Spleen (tissue), 11 donors: ENCODE data around the gene SCFD2. TPM values are rescaled to one million over a fixed set of nuclear protein-coding genes. Genes with fewer than 3 reads are reported as not detected.

Experiments
- DNase-seq: peaks from one replicate; pipeline ENCODE4 v3.0.0-alpha.2; 2020
- H3K27ac ChIP-seq, 8 donors: fragments of 200-600 bp; sonication (generic) in 7 of 8; 1 replicate in 4 of 8; 2 replicates in 4 of 8; pipeline versions ENCODE4 v1.5.0 to v1.8.0; 2016 to 2021; ENCODE audit warnings: inconsistent platforms in 4 of 8, mild to moderate bottlenecking in 4 of 8, moderate library complexity in 1 of 8
- H3K27me3 ChIP-seq, 7 donors: fragments of 200-600 bp; sonication (generic) in 6 of 7; replicated peaks in 1 of 7; 1 replicate in 4 of 7; 2 replicates in 3 of 7; pipeline versions ENCODE4 v1.5.0 to v1.8.0; 2016 to 2021; ENCODE audit warnings: inconsistent platforms in 3 of 7, mild to moderate bottlenecking in 1 of 7
- H3K36me3 ChIP-seq, 6 donors: fragments of 200-600 bp; sonication (generic) in 5 of 6; 1 replicate in 4 of 6; 2 replicates in 2 of 6; pipeline versions ENCODE4 v1.5.0 to v1.8.0; 2016 to 2021; ENCODE audit warnings: inconsistent platforms in 2 of 6
- H3K4me1 ChIP-seq, 6 donors: fragments of 200-600 bp; sonication (generic) in 5 of 6; 1 replicate in 3 of 6; 2 replicates in 3 of 6; pipeline versions ENCODE4 v1.5.0 to v1.8.0; 2016 to 2021; ENCODE audit warnings: inconsistent platforms in 3 of 6
- H3K4me3 ChIP-seq, 8 donors: fragments of 200-600 bp; sonication (generic) in 7 of 8; 1 replicate in 4 of 8; 2 replicates in 4 of 8; pipeline versions ENCODE4 v1.5.0 to v1.8.0; 2016 to 2021; ENCODE audit warnings: inconsistent platforms in 4 of 8, mild to moderate bottlenecking in 4 of 8, moderate library complexity in 2 of 8
- H3K9me3 ChIP-seq, 8 donors: fragments of 200-600 bp; sonication (generic) in 7 of 8; 1 replicate in 4 of 8; 2 replicates in 4 of 8; pipeline versions ENCODE4 v1.5.0 to v1.8.0; 2016 to 2021; ENCODE audit warnings: inconsistent platforms in 4 of 8
- CTCF ChIP-seq, 11 experiments: fragments of 200-600 bp in 7 of 11; fragments of 450-650 bp in 4 of 11; sonication (generic) in 4 of 11; IDR thresholded peaks in 8 of 11; conservative IDR thresholded peaks in 3 of 11; 1 replicate in 7 of 11; 2 replicates in 4 of 11; pipeline versions ENCODE4 v1.4.0 to v1.8.0; 2016 to 2021; ENCODE audit warnings: antibody characterized with exemption in 11 of 11, inconsistent platforms in 4 of 11, mild to moderate bottlenecking in 1 of 11
- POLR2A ChIP-seq, 3 donors: fragments of 450-650 bp; IDR thresholded peaks; one replicate each; pipeline ENCODE4 v1.5.1; 2017; ENCODE audit warnings: antibody characterized with exemption in 3 of 3, mild to moderate bottlenecking in 1 of 3
- POLR2AphosphoS5 ChIP-seq, 3 donors: sonication (generic); formaldehyde crosslinking; IDR thresholded peaks; one replicate each; pipeline ENCODE4 v1.5.1; 2017; ENCODE audit warnings: antibody characterized with exemption in 3 of 3
- WGBS, 5 donors: extraction: QIAGEN DNeasy Blood & Tissue Kit in 3 of 5; methylation state at CpG; one replicate each; pipeline versions ENCODE4 v1.1.5 to v1.1.7; 2013 to 2018; 5-methylcytosine and 5-hydroxymethylcytosine counted together
- intact Hi-C: fragments of 100-400 bp; cut with DNase I; formaldehyde crosslinking; loops from one replicate; pipeline ENCODE4 v1.15.0; 2023; ENCODE audit warnings: low total_unique reads
- polyA plus RNA-seq, 3 donors: library from polyadenylated mRNA; stranded (reverse); fragments of 200-250 nt; gene quantifications; one replicate each; pipeline ENCODE4 v1.2.1, GENCODE V29; 2013
- total RNA-seq, 7 donors: library from RNA; depleted of rRNA in 3 of 7; stranded (reverse); fragments of >200 nt in 3 of 7; fragmentation: NEBNext Ultra II Directional in 4 of 7; extraction: Animal tissue kit (Norgen Biotek cat#: 25700) in 4 of 7; gene quantifications; one replicate each; pipeline versions ENCODE4 v1.1.0 to v1.2.1, GENCODE V29; 2016 to 2021
- donor health status: healthy with polysubstance abuse.
- donor health status: DM: no; HTN: no; CAD: no; lungs with moderate emphysema.
- donor health status: DM: no; HTN: no; CAD: no.
- donor health status: Bipolar disorder and iron deficiency.
- donor health status: healthy.
- donor health status: DM: no; HTN: no; CAD: no.
- donor health status: DM: yes; HTN: yes; CAD: no.

SCFD2 gene
- total and polyA plus RNA-seq, 10 donors: 3.6 to 42.1 (median 21.1) TPM

DNA sequence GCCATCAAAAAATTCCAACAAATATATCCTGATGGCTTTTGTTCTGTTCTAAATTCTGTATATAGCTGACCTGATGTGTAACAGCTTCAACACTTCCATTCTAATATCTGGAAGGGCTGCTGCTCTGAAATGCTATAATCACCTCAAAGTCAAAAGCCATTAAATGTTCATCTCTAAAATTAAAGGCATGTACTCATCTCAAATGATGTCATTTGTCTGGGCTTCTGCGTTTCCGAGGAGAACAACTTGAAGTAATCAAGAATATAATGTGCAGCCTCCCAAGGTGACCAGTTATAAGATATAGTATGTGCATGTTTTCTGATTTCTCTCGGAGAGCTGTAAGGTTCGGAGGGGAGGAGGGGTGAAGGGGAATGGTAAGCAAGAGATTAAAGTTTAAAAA lies 237.6 kb downstream of the SCFD2 start:
- H3K4me3 ChIP-seq: no peak overlapping the region
- peaks cover 0 to 4% (median 0%) of the 10 kb centered on the region in 6 donors for H3K4me1 ChIP-seq
- no peak overlapping the region for H3K27ac ChIP-seq
- no peaks in the 10 kb centered on the region for H3K9me3 ChIP-seq
- H3K36me3 ChIP-seq: no peaks in the 10 kb centered on the region
- 86 to 96% (median 90%) methylated on average over 4 of the region's 4 CpGs for WGBS, 5 donors
- intact Hi-C loops: no loop called here
- TF ChIP-seq POLR2A (IDR thresholded peaks at IDR 0.05) (no peak), CTCF (IDR thresholded peaks at IDR 0.05 in 8 of 11, conservative IDR thresholded peaks at IDR 0.05 in 3 of 11) (no peak), POLR2AphosphoS5 (IDR thresholded peaks at IDR 0.05) (no peak)
- H3K27me3 ChIP-seq: no peaks in the 10 kb centered on the region
- no peak for DNase-seq

GRCh38 chr4:53127365-53127764 lies 238.5 kb downstream of the SCFD2 start:
- Histone ChIP-seq H3K4me3 (no peak overlapping the region), H3K4me1 (peaks cover 0 to 4% (median 3%) of the 10 kb centered on the region in 6 donors), H3K27me3 (no peaks in the 10 kb centered on the region), H3K36me3 (no peaks in the 10 kb centered on the region), H3K9me3 (no peaks in the 10 kb centered on the region), H3K27ac (no peak overlapping the region)
- WGBS, 5 donors: 94 to 97% (median 96%) methylated on average over 5 of the region's 5 CpGs
- intact Hi-C loops: no loop called here
- no peak for DNase-seq
- no peak for TF ChIP-seq POLR2AphosphoS5 (IDR thresholded peaks at IDR 0.05)
- no peak for TF ChIP-seq CTCF (IDR thresholded peaks at IDR 0.05 in 8 of 11, conservative IDR thresholded peaks at IDR 0.05 in 3 of 11)
- TF ChIP-seq POLR2A (IDR thresholded peaks at IDR 0.05): no peak

DNA sequence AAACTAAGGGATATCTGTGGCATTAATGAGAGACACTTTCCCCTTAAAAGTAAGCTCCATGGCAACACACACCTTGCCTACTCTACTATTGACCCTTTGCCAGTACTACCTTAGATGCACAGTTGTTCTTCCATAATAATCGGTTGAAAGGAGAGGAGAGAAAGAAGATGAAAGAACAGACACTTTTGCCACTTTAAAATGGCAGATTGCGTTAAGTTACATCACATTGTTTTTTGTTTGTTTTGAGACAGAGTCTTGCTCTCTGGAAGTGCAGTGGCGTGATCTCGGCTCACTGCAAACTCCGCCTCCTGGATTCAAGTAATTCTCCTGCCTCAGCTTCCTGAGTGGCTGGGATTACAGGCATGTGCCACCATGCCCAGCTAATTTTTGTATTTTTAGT lies 239.8 kb downstream of the SCFD2 start:
- no peak for DNase-seq
- TF ChIP-seq CTCF (IDR thresholded peaks at IDR 0.05 in 8 of 11, conservative IDR thresholded peaks at IDR 0.05 in 3 of 11) (no peak), POLR2AphosphoS5 (IDR thresholded peaks at IDR 0.05) (no peak), POLR2A (IDR thresholded peaks at IDR 0.05) (no peak)
- no peaks in the 10 kb centered on the region for H3K9me3 ChIP-seq
- 95 to 98% (median 96%) methylated on average over 5 of the region's 5 CpGs for WGBS, 5 donors
- peaks cover 0 to 14% (median 7%) of the 10 kb centered on the region in 6 donors for H3K4me1 ChIP-seq
- no peak overlapping the region for H3K4me3 ChIP-seq
- intact Hi-C loops: no loop called here
- no peaks in the 10 kb centered on the region for H3K36me3 ChIP-seq
- no peak overlapping the region for H3K27ac ChIP-seq
- no peaks in the 10 kb centered on the region for H3K27me3 ChIP-seq

DNA sequence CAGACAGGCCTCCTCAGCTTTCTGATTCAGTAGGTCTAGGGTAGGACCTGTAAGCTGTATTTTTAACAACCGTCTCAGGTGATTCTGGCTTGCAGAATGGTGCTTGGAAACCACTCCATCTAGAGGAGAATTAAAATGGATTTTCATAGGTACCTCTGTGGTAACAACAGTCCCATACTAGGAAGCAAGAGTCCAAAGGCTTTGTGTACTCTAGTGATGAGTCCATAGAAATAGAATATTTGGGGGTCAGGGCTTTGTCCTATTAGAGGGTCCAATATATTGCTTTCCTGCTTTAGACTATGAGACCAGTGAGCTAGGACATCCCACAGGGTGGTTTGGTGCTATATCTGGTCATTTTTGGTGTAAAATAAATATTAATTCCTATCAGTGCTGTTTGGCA lies 242.0 kb downstream of the SCFD2 start:
- no peak for TF ChIP-seq POLR2AphosphoS5 (IDR thresholded peaks at IDR 0.05)
- no peak for TF ChIP-seq CTCF (IDR thresholded peaks at IDR 0.05 in 8 of 11, conservative IDR thresholded peaks at IDR 0.05 in 3 of 11)
- H3K27ac ChIP-seq: no peak overlapping the region
- no peaks in the 10 kb centered on the region for H3K27me3 ChIP-seq
- WGBS, 5 donors: 92 to 100% (median 97%) methylated on average over 1 of the region's 1 CpG
- no peaks in the 10 kb centered on the region for H3K9me3 ChIP-seq
- peaks cover 0 to 21% (median 14%) of the 10 kb centered on the region in 6 donors for H3K4me1 ChIP-seq
- H3K4me3 ChIP-seq: no peak overlapping the region
- H3K36me3 ChIP-seq: no peaks in the 10 kb centered on the region
- DNase-seq: no peak
- intact Hi-C loops: no loop called here
